Left renal pelvis (tissue), 4 donors: ENCODE results near the gene PRMT3. TPM values are rescaled to one million over a fixed set of nuclear protein-coding genes. Genes with fewer than 3 reads are reported as not detected.
A peak's percentile ranks its signal among the peaks of the same experiment; 100 is the strongest.
"Not testable (repeated sequence)": the region's sequence is repeated elsewhere in the genome, so short reads cannot be mapped to it uniquely, and the experiment has no call there.

Experiments
- DNase-seq, 4 donors: peaks; one replicate each; pipeline ENCODE4 v3.0.0-alpha.2; 2013; ENCODE audit warnings: low read depth in 4 of 4, low spot score in 3 of 4
- polyA plus RNA-seq, 4 donors: library from polyadenylated mRNA; unstranded; fragments of 120-200 nt; gene quantifications; one replicate each; pipeline ENCODE4 v1.2.1, GENCODE V29; 2013; ENCODE audit not compliant: insufficient read length in 4 of 4

The PRMT3 gene
- polyA plus RNA-seq, 4 donors = 16.4 to 19.2 (median 18.2) TPM

DNA sequence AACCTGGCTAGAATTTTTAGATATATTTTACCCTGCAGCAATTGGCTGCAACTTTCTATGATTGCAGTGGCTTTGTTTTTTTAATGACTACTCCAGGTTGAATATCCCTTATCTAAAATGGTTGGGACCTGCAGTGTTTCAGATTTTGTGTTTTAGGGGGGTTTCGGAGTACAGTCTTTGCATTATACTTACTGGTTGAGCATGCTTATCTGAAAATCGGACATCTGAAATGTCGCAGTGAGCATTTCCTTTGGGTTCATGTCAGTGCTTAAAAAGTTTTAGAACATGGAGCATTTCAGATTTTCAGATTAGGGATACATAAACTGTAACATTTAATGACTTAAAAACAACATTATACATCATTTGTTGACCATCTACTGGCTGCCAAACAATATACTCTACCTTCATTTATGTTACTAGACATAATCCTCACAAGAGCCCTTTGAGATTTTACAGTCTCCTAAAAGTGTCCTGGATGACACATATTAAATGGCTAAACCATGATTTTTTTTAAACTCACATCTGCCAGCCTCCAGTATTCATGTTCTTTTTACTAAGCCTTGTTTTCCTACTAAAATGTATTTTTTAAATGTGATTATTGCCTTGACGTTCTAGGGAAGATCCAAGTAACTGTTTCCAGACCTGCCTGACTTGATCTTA, 66.3 kb downstream of the PRMT3 start:
- DNase-seq = no peak

- no peak for DNase-seq
Measured at GRCh38 chr11:20457001-20457799, 69.7 kb downstream of the PRMT3 start.

DNA sequence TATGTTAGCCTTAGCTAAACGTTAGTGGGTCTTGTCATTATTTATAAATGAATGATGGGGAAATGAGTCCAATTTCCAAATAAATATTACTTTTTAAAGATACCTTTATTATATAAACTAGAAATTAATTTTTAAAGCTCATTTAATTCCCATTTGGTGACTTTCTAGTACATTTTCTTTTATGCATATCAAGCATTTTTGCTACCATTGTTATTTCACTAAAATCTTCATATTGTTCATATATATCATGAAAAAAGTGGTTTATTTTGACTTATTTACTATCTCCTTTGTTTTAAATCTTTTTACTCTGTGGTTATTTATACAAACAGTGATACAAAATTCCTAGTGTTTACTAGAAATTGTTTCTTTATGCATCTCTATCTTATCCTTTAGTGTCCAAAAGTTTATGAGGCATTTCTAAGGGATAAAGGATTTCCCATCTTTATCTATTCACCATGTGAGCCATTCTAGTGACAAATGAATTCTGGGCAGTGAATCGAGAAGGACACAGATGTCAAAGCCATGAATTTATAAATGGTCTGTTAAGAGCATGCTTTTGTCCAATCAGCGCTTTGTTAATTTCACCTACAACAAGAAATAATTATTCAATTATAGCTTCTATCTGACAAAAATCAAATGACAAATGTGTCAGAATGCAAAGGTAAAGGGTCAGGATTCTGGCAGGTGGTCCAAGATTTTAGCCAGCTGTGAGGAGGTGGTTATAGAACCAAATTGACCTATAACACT, 70.6 kb downstream of the PRMT3 start:
- DNase-seq = no peak

DNA sequence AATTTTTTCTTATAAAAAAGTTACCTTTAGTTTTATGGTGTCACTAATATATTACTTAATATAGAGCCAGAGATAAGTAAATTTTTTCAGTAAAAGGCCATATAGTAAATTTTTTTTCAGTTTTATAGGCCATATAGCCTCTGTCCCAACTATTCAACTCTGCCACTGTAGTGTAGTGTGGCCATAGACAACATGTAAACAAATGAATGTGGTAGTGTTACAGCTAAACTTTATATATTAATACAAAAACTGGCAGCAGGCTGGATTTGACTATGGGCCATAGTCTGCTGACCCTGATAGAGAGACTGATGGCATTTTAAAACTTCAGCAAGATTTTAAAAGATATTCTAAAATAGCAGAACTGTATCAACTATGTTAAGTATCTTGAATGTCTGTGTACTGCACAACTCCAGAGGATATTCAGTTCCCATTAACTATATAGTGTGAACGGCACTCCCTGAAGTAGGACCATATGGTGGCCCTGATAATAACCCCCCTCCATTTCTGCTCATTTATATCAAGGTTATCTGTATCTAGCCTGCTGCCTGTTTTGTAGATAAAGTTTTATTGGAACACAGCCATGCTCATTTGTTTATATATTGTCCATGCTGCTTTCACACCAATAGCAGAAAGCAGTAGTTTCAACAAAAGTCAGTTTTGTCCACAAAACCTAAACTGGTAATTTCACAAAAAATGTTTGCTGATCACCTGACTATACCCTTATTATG, 71.6 kb downstream of the PRMT3 start:
- DNase-seq = no peak

DNA sequence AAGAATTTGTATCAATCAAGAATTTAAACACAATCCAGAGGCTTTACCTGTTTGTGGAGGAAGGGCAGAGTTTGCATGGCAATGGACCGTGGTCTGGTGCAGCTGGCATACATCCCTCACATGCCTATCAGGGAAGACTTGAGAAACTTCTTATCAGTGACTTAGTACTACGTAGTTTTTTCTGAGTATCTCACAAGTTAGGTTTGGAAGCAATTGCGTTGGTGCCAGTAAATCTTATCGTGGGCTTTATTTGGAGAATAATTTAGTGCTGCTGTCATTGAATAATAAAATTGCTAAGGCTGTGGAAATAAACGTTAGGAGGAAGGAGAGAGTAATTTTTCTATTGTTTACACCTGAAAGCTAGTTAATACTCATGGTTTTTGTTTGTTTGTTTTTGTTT, 72.3 kb downstream of the PRMT3 start:
- DNase-seq = no peak

GRCh38 chr11:20464518-20464917, 77.0 kb downstream of the PRMT3 start:
- no peak for DNase-seq

- DNase-seq = no peak
Measured at GRCh38 chr11:20467487-20468185, 80.1 kb downstream of the PRMT3 start.

GRCh38 chr11:20470348-20470747, 82.8 kb downstream of the PRMT3 start:
- no peak for DNase-seq

GRCh38 chr11:20471929-20472328, 84.4 kb downstream of the PRMT3 start:
- not testable (repeated sequence) for DNase-seq

GRCh38 chr11:20474176-20474881, 86.8 kb downstream of the PRMT3 start:
- DNase-seq = no peak

- no peak for DNase-seq
Measured at GRCh38 chr11:20474882-20475517, 87.5 kb downstream of the PRMT3 start.

DNA sequence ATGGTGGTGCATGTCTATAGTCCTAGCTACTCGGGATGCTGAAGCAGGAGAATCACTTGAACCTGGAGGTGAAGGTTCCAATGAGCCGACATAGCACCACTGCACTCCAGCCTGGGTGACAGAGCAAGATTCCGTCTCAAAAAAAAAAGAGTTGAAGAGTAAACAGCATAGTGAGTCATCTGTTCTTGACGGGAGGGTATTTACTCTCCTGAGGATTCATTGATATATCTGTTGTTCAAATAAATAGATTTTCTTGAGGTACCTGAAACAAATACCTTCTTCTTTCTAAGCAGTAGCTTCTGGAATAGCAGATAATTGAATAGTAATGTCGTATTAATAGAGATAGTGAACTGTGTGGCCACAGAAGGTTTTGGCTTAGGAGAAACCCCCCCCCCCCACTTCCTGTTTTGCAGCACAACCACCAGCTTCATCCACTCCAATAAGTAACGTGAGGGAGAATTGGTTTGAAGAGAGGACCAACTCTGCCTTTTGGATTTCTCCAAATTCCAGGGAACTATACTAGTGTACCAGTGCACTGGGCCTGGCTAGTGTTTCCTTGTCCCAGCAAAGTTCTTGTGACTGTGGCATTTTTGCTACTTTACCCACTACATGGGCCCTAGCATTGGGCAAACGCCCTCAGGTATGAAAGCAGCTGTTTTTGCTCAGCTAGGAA, 90.0 kb downstream of the PRMT3 start:
- no peak for DNase-seq

DNA sequence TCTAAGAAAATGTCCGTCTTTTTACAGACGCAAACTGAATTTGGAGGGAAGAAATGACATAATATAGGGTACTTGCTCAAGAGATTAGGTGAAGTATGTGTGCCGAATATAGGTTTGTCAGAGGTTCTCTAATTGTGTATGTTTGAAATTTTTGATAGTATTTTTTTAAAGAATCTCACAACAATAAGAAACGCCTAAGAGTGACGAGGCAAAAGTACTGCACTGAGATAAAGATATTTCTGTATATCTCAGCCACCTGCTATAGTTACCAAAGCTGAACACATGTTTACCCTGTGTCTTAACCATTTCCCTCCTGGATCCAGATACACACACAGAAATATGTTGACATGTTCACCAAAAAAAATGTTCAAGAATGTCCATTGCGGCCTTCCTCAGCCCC, 92.0 kb downstream of the PRMT3 start:
- no peak for DNase-seq

- DNase-seq = no peak
Measured at GRCh38 chr11:20483931-20484330, 96.4 kb downstream of the PRMT3 start.

GRCh38 chr11:20484416-20484815, 96.9 kb downstream of the PRMT3 start:
- not testable (repeated sequence) for DNase-seq

DNA sequence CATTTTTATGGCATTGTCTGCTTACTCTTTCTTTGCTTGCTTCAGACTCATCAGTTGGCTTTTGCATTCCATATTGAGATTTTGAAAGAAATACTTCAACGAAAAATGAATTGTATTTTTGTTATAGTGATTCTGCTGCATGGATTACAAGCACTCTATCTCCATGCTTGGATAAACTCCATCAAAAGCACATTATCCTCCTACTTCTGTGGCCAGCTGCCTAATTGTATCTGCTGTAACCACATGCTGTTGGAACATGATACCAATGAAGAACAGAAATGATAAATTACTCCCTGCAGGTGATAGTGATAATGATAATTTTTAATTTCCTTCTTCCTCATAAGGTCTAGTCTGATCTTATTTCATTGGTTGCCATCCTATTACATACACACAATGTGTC, 100.8 kb downstream of the PRMT3 start:
- peak in 1 of 4 donors; percentile 7 for DNase-seq

DNA sequence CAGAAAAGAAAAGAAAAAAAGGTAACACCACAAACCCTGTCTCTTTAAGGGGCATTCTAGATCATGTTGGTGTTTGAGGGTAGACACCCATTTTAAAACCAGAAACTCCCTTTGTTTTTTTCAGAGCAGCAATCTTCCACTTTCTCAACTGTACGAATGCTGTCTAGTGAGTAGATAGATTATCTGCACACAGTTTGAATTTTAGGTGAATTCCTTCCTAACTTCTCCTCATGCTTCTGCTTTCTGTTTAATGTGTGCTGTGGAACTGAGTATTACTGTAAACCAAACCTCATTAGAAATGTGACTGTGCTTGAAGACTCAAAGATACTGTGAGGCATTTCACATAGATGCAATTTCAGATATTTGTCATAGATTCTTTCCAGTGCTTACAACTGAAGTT, 102.4 kb downstream of the PRMT3 start:
- DNase-seq = no peak

DNA sequence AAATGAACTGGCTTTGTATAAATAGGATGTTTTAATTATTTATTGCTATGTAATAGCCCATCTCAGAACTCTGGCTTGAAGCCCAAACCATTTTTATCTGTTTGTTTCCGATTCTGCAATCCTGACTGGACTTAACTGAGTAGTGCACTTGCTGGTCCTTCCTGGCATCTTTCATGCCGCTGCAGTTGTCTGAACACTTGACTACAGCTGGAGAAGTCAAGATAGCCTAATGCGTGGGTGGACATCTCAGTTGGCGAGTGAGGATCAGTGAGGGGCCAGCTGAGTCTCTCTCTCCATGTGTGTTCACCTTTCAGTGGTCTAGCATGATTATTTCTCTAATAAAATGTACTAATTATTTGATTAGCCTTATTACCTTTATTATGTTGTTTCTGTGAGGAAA, 105.8 kb downstream of the PRMT3 start:
- no peak for DNase-seq
